Fibroblast of skin of abdomen (primary cell): ENCODE data around the gene PAM.
"Not testable (repeated sequence)": the region's sequence is repeated elsewhere in the genome, so short reads cannot be mapped to it uniquely, and the experiment has no call there.

Source experiments
- DNase-seq: peaks from one replicate; pipeline ENCODE4 v3.0.0-alpha.2; 2013

Gene PAM

DNA sequence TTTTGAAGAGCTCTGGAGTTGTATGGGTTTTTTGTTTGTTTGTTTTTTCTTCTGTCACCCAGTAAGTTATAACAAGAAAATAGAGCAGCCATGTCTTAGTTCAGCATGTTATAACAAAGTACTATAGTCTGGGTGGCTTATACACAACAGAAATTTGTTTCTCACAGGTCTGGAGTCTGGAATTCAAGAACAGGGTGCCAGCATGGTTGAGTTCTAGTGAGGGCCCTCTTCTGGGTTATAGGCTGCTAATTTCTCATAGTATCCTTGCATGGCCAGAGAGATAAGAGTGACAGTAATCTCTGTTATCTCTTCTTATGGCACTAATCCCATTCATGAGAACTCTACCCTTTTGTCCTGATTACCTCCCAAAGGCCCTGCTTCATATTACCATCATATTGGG is 250.2 kb downstream of the PAM start:
- no peak for DNase-seq

DNA sequence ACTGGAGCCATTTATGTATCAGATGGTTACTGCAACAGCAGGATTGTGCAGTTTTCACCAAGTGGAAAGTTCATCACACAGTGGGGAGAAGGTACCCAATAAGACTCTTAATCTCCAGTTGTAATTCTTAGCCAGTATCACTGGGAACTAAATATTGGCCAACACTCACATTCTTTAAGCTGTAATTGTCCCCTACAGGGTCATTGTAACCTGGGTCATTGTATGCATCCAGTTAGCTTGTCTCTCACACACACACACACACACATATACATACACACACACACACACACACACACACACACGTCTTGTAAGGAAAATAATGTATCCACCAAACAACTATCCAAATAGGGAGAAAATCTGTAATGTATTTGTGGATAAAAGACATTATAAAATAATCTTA is 251.8 kb downstream of the PAM start:
- DNase-seq: no peak

DNA sequence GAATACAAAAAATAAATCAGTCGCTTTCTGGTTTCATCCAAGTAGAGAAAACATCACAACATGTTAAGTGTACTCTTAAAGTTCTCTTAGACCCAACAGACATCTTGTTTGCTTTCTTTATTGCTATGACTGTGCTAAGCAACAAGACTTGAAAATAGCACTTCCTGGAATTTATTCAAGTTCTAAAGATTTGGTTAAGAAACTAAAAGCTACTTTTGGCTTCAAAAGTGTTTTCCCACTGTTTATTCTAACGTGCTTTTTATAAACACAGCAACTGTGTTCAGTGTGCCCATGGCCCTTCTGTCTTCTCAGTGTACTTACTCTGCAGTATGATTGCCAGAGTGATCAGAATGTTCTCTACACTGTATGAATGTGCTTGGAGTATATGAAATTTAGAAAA is 255.1 kb downstream of the PAM start:
- DNase-seq: no peak

DNA sequence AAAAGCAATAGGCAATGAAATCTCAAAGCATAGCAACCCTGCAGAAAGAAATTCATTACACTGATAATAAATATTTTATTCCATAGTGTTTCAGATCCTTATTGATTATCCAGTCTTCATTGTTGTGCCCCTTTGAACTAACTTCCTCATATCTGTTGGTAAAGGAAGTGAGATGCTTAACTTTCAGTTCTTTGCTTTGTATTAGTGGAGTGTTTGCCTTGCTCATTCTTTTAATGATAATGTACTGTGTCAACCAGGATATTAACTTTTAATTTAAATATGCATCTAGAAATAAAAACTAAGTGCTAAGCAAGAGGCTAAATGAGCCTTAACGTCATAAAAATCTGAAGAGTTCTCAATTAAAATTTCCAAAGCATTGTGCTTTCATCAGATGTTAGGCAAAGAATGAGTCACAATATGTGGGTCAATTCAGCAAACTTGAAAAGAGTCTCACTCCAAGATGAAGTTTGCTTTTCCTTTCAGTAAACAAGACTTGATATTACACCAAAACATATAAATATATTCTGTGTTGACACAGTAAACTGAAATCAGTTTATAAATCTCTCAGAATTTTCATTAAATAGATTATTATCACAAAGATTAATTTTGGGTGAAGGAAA is 258.9 kb downstream of the PAM start:
- no peak for DNase-seq

DNA sequence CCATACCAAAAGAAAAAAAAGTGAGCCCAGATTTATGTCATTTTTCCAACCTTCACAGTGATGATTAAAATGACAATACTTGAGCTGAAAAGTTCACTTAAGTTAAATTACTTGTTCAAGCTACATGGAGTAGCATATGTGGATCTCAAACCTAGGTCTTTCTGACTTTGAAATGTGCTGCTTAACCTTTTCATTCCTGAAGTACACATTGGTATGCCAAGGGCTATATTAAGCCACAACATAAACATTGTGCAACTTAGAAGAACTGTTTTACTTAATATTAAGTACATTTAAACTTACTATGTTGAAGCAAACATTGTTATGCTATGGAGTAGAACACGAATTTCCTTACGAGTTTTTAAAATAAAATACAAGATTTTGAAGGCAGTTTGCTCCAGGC is 259.9 kb downstream of the PAM start:
- DNase-seq: peak; percentile 28

DNA sequence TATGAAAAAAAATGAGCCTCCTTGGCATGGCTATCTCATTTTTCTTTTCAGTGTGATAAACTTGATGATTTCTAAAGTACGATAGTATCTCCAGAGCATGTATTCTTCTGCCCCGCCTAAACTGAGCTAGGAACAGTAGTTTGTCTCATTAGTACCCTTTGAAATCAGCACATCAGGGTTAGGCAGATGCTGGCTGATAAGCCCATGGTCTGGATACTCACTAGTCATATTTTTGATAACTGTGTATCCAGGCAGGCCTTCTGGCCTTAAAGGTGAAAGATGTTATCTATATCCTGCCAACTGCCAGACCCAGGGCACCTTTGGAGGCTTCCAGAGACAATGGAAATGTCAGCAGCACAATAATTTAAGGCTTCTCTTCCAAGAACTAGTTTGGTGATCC is 261.1 kb downstream of the PAM start:
- DNase-seq: no peak

DNA sequence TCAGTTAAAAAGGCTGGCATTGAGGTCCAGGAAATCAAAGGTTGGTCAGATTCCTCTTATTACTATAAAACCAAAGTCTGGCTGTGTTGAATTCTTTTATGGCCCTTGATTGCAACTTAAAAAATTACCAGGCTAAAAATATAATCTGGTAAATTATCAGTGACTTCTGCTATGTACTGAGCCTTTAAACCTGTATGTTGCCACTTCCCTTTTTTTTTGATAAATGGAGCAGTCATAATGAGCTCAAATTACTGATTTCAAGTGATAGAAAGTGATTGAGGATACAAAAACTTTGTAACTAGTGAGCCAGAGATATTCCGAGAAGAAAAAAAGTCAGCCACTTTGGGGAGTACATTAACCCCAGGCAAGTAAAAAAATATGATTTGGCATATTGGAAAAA is 264.7 kb downstream of the PAM start:
- DNase-seq: no peak

DNA sequence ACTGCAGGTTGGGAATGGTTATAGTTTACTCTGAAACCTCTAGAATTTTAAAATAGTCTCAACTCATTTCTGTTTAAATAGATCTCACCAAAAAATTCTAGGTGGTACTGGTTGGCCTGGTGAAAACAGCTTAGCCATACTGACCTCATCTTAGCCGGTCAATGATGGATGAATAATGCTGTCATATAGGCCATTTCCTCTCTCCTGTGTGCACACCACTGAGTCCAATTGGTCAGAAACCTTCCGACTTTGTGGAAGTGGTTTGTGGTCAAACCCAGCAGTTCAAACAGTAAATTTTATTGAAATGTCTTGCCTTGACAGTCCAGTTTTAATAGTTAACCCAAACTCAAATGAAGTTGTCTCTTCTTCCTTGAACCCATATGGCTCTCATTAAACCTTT is 266.2 kb downstream of the PAM start:
- peak; percentile 76 for DNase-seq

DNA sequence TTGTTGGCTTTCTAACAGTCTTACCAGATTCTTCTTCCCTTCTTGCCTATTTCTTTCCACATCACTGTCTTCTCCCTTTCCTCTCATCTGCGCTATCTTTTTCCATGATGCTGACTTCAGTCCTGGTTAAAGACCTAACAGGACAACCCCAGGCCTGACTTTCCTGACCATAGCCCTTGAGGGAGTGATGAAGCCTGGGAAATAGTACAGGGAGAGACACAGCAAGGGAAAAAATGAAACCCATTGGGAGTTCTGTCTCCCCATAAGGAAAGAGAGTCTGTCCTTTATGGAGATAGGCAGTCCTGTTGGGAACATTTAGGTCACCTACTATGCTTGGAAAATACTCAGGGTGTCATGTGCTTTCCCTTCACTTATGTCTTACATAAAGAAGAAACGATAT is 272.2 kb downstream of the PAM start:
- no peak for DNase-seq

DNA sequence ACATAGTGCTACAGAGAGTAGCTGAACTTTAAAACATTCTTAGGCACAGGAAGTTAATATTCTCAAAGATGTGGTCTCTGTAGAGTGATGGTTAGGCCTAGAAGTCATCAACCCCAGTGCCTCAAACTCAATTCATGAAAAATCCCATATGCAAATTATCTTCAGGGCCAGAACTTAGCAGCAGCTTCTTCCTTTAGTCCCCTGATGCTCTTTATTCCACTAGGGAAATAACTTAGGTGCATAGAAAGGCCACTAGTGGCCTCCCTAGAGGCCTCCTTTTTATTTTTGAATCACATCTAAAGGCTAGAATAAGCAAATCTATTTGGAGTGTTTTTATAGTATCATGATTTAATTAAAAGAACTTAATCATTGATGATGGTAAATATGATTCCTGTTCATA is 276.5 kb downstream of the PAM start:
- DNase-seq: no peak

DNA sequence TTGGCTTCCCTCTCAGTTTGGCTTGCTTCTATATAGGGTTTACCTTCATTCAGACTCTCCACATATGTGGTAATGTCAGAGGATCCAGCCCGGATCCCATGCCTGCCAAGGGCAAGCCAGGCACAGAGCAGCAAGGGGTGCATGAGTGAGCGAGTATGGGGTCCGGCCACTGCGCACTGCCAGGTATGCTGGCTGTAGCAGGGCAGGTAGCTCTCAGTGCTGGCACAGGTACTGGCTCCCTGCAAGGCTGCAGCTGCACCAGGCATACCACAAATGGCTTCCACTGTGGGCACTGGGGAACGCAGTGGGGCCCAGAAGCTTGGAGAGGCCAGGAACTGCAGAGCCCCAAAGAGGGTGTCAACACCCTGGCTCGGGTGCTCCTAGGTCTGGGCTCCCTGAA is 278.6 kb downstream of the PAM start:
- no peak for DNase-seq

DNA sequence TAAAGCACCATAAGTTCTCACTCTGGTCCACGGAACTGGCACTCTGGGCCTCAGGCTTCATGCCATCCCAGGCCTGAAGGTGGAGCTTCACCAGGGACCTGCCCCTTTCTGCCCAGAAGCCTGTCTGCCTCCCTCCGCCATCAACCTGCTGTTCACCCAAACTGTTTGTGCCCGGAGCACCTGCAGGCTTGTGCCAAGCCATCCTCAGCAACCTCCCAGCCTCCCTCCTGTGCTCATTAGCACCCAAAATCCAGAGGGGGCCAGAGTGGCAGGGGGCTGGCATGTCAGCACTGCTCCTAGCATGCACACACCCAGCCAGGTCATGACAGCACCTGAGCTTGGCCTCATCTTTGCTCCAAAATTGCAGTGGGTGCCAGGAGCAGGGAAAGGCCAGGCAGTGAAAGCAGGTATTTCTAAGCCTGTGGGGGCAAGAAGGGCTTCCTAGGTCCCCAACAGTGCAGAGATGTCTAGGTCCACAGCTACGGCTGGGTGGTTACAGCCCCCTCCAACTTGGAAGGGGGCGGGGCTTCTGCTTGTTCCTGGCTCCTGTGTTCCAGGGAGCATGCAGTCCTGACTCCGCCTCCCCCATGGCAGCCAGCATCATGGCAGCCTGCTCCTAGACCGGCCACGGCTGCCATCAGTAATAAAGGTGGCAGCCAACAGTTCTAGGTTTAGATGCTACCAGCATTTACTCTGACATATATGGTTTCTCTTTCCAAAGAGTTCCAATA is 279.7 kb downstream of the PAM start:
- DNase-seq: no peak

DNA sequence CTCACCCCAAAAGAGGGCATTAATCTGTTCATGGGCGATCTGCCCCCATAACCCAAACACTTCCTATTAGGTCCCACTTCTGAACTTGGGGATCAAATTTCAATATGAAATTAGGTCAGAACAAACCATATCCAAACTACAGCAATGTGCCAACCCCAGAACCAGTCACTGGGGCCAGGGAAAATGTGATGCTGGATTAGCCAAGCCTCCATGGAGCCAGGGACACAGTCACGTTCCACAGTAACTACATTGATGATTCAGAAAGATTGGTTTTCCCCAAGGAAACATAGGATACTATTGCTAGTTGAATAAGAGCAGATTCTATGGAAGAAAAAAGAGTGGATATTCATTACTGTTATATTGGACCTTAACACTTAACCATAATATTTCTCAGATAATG is 280.6 kb downstream of the PAM start:
- no peak for DNase-seq

DNA sequence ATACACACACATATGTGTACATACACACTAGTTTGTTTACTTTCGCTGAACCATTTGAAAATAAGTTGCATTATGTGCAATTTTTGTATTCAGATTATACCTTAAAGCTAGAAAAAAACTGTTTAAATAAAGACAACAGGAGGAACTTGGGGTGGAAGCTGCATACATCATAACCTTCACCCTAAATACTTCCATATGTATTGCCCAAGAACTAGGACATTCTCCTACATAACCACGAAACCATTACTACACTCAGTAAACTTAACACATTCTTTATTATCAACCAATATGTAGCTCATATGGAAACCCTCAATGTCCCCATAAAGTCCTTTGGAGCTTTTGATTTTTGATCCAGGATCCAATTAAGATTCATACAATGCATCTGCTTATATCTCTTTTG is 281.5 kb downstream of the PAM start:
- DNase-seq: peak; percentile 33

DNA sequence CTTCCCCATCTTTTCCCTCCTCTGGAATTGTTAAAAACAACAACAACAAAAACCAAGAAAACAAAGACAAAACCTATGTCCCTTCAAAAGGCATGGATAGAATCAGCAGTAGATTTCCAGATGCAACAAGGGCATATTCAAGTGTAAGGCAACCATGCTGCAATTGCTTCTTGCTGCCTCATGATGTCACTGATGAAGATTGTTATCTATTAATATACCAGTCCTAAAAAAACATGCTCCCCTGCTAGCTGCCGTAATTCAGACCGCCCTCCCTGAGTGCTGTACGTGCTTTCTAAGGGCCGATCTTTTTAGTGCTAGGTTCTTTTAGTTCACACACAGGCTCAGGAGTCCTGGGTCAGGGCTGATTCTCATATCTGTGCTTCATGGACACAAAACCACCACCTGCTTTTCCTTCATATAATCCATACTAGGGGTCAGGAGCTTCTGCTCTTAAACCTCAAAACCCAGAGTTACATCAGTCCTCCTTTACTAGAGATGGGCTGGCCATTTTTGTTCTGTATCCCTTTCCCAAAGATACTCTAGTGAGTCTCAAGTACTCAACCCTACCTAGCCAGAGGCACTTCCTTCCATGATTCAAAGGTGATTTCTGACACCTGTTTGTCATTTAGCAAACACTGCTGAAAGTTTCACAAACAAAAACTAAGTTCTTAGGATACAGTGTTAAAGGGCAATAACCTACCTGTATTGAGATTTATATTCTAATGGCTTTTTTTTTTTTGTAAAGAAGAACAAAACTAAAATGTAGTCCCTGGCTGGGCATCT is 282.8 kb downstream of the PAM start:
- no peak for DNase-seq

DNA sequence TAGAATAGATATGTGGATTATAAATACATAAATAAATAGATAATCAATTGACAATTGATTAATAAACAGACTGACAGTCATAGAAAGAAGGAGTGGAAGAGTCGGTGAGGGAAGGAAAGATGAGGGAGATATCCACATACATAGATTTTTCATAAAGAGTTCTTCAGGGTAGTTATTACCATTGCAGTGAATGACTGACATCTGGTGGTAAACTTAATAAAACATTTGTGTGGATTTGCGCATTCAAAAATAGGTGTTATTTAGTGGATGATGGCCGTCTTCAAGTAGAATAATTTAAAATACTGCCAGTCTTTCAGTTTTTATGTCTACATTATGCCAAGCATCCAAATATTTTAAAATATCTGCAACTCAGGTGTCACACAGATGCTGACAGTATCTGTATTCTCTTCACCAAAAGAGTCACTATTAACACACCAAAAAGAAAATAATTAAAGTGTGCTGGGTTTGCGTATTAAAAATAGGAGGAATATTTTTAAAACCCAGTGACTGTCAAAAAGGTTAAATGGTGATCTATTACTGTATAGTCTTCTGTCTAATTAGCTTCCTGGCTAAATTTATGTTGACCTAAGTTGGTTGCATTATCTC is 286.1 kb downstream of the PAM start:
- DNase-seq: peak; percentile 46

DNA sequence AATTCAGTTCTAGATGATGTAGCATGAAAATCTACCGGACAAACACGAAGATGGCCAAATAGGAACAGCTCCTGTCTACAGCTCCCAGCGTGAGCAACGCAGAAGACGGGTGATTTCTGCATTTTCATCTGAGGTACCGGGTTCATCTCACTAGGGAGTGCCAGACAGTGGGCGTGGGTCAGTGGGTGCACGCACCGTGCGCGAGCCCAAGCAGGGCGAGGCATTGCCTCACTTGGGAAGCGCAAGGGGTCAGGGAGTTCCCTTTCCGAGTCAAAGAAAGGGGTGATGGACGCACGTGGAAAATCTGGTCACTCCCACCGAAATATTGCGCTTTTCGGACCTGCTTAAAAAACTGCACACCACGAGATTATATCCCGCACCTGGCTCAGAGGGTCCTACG is 291.6 kb downstream of the PAM start:
- not testable (repeated sequence) for DNase-seq

DNA sequence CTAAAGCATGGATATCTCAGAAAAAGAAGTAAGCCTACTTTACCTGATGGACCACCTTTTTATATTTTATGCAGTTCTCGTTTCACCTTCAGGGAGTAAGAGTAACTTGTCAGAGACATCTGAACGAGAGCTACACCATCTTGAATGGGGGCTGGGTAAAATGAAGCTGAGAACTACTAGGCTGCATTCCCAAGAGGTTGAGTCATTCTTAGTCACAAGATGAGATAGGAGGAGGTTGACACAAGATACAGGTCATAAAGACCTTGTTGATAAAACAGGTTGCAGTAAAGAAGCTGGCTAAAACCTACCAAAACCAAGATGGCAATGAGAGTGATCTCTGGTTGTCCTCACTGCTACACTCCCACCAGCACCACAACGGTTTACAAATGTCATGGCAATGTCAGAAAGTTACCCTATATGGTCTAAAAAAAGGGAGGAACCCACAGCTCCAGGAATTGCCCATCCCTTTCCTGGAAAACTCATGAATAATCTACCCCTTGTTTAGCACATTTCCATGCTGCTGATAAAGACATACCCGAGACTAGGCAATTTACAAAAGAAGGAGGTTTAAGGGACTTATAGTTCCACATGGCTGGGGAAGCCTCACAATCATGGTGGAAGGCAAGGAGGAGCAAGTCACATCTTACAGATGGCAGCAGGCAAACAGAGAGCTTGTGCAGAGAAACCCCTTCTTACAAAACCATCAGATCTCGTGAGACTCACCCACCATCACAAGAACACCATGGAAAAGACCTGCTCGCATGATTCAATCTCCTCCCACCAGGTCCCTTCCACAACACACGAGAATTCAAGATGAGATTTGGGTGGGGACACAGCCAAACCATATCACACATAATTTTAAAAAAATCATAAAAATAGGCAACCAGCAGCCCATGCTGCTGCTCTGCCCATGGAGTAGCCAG is 302.4 kb downstream of the PAM start:
- no peak for DNase-seq

DNA sequence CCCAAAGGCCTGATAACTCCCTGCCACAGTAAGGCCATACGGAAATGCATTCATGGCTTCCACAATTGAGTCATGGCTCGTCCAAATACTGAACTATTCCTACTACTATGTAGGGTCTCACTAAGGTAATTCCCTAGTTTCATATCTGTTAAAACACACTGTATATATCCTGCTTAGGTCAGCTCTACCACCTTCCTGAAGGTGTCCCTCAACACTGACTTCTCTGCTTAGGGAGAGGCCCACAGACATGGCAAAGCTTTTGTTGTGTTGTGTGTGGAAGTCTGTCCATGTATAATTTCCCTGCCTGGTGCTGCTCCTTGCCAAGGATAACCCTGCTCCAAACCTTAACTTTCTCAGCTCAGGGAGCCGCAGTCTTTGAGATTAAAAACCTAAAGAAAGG is 304.4 kb downstream of the PAM start:
- DNase-seq: no peak

DNA sequence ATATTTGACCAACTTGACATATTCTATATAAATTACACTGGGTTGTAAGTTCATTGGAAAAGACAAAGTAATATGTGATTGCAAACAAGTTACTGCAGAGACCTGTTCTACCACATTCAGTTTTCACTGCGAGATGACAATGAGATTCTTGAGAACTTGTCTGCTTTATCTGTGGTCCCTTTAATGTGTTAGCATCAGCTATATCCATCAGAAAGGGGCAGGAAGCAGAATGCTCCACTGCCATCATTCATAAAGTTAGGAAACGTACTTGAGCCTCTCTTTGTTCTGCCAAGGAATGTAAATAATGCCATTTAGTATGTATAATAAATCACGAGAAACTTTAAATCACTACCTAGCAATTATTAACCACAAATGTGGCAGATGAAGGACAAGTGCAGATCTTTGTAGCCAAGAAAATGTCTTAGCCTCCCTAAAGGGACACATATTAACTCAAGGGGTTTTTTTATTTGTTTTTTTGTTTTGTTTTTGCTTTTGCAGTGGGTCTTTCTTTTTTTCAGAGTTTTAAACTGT is 305.4 kb downstream of the PAM start:
- DNase-seq: no peak

DNA sequence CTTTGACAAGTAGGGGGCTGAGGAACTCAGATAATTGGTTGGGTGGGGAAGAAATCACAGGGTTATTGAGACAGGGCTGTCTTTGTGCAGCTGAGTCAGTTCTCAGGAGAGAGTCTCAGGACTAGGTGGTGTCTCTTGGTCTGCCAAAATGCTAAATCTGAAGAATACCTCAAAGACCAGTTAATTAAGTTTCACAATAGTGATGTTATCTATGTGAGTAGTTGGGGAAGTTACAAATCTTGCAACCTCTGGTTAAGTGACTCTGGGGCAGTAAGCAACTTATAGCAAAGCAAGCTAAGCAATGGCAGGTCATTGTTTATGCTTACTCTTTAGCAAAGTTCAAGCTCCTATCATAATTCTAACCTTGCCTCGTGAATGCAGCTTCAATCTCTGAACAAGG is 311.2 kb downstream of the PAM start:
- no peak for DNase-seq

DNA sequence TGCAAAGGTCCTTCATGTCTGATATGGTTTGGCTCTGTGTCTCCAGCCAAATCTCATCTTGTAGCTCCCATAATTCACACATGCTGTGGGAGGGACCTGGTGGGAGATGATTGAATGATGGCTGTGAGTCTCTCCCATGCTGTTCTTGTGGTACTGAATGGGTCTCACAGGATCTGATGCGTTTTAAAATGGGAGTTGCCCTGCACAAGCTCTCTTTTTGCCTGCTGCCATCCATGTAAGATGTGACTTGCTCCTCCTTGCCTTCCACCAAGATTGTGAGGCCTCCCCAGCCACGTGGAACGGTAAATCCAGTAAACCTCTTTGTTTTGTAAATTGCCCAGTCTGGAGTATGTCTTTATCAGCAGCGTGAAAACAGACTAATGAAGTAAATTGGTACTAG is 318.4 kb downstream of the PAM start:
- not testable (repeated sequence) for DNase-seq
